HG02885 (cell line): ENCODE measurements around the gene SLC28A1.
"Not testable (repeated sequence)": the region's sequence is repeated elsewhere in the genome, so short reads cannot be mapped to it uniquely, and the experiment has no call there.

Source experiments
- ATAC-seq: cut with Tn5 transposase; IDR thresholded peaks from one replicate; pipeline ENCODE4 v1.9.1; 2021; ENCODE audit warnings: mild to moderate bottlenecking; ENCODE audit not compliant: unreplicated experiment, poor library complexity

The SLC28A1 gene

DNA sequence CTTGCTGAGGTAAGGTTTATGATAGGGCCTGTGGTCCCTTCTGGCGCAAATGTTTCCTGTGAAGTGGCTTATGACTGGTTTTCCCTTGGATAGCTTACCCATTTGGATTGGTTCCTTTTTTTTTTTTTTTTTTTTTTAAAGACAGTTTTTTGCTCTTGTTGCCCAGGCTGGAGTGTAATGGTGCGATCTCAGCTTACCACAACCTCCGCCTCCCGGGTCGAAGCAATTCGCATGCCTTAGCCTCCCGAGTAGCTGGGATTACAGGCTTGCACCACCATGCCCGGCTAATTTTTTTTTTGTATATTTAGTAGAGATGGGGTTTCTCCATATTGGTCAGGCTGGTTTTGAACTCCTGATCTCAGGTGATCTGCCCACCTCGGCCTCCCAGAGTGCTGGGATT is 102.9 kb downstream of the SLC28A1 start:
- ATAC-seq, result not testable (repeated sequence)

DNA sequence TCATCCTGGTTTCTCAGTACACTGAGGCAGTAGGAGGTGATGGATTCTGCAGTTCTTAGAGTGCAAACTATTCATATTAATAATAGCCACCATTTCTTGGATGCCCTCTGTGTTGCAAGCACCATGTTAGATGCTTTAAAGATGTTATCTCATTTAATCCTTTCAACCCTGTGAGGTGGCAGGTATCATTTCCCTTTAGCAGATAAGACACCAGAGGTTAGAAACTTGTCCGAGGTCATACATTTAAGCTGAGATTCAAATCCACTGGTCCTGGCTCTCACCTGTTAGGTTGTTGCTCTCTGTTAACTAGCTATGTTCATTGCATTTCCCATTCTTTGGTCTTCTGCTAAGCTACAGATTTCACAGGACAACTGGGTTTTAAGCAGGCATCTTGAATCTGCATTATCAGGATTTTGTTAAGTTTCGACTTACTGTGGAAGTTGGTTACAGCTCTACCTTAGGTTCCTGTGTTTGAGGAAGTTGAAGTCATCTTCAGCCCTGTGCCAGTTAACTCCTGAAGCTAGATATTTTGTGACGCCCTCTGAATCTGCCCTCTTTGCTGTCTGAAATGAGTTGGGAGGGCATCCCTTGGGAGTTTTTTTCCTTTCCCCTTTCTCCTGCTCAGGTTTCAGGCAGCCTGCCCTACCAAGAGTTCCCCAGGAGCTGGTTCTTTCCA is 103.6 kb downstream of the SLC28A1 start:
- ATAC-seq, result peak; percentile 48

GRCh38 chr15:84988909-84989644 is 104.6 kb downstream of the SLC28A1 start:
- no peak for ATAC-seq

- ATAC-seq, result no peak
These were observed 106.0 kb downstream of the SLC28A1 start for GRCh38 chr15:84990507-84990906.

GRCh38 chr15:84991014-84991712 is 106.7 kb downstream of the SLC28A1 start:
- no peak for ATAC-seq

DNA sequence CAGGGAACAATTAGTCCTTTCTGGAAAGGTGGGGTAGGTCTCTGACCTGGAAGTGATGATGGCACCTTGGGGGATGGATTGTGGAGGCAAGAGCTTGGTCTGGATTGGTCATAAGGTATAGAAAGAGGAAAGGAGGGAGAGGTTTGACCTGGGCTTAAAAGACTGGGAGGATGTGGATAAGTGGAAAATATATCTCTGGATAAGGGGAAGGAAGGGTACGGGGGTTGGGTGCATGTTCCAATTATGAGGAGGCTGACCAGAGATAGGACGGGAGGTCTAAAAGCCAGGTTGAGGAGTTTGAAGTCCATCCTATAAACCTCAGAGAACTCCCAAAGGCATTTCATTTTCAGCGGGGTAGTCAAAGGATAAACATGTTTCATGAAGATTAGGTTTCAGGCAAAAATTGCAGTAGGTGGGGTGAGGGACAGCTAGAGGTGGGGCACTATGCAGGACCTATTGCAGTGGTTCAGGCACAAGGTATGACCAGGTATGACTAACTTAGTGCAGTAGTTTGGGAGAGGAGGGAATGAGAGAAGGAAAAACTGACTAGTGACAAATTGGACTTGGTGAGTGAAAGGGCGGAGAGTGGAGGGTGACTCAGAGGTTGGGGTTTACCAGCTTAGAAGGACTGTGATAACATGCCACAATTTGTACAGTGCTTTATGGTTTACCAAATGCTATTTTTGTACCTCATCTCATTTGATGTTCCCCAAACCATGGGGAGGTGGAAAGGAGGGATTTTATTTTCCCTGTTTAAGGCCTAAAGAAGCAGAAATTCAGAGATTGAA is 107.9 kb downstream of the SLC28A1 start:
- ATAC-seq, result no peak
